GM21825 (cell line): ENCODE measurements around the gene FAM83C.

Experiments
- ATAC-seq: cut with Tn5 transposase; IDR thresholded peaks from one replicate; pipeline ENCODE4 v1.9.1; 2021; ENCODE audit warnings: mild to moderate bottlenecking, moderate library complexity; ENCODE audit not compliant: unreplicated experiment

Gene FAM83C

DNA sequence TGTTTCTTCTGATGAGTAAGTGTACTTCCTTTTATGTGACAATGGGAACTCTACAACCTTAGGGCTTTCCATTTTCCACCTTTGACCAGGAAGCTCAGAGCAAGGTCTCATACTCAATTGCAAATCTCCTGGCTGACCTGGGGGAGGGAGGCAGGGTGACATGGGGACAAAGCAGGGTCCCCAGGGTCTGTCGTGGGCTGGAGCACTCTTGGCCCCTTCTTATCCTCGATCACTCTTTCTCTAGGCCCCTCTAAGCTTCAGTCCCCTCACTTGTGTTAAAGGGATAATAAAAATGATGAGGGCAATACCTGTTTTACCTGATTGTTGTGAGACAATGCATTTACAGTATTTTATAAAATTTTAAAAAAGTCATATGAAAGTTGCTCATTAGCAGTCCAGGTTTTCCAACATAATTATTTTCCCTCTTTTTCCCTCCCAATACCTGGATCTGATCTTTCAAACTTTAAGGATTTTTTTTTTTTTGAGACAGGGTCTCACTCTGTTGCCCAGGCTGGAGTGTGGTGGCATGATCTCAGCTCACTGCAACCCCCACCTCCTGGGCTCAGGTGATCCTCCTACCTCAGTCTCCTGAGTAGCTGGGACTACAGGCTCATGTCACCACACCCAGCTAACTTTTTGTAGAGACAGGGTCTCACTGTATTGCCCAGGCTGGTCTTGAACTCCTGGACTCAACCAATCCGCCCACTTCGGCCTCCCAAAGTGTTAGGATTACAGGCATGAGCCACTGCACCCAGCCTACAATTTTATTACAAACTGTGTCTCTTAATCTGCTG, 8.4 kb upstream of the FAM83C start:
- ATAC-seq, result no peak

DNA sequence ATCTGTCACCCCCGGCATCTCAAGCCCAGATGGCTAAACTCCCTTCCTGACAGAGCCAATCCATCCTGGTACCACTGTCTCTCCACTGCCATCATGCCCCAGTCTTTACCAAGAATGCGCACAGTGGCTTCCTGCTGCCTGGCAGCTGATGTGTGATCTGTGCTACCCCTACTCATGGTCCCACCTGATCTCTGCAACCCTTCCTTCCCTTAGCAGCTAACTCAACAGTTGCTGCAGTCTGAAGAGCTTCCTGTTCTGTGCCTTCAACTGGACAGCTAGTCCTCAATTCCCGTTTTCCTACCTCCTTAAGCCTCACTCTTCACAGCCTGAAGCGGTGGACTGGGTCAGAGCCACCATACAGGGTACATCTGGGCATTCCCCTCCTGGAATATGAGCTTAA, 7.6 kb upstream of the FAM83C start:
- ATAC-seq, result no peak

DNA sequence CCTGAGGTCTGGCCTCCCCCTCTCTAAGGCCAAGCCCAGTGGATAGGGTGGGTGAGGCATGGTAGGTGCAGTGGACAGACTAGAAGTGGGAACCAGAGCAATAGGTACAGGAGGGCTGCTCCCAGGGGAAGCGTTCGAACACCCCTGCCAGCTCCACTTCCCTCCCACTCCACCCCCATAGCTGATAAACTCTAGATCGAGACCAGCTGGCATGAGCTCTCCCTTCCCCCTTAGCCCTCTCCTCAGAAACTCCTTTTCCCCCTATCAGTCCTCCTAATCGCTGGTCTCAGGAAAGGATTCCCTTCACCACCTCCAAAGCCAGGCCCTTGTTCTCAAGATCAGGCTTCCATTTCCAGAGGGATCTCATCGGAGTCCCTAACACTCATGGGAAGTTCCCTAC, 6.0 kb upstream of the FAM83C start:
- no peak for ATAC-seq

DNA sequence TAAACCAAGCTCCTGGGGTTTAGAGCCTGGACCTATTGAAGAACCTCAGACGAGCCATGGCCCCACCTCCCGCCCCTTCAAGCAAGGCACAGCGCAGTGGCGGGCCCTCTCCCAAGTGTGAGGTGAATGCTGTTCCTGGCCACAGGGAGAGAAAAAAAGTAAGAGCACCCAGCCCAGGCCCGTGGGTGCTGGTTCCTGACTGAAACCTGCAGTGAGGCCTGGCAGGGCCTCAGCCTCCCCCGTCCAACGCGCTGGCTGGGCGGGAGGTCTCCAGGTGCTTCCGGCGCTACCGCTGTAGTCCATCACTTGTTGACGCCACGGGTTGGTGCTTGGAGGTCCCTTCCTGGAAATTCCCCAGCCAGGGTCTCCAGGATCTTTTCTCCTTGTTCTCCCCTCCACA, 5.5 kb upstream of the FAM83C start:
- ATAC-seq, result no peak

GRCh38 chr20:35297155-35297554, 4.9 kb upstream of the FAM83C start:
- no peak for ATAC-seq

DNA sequence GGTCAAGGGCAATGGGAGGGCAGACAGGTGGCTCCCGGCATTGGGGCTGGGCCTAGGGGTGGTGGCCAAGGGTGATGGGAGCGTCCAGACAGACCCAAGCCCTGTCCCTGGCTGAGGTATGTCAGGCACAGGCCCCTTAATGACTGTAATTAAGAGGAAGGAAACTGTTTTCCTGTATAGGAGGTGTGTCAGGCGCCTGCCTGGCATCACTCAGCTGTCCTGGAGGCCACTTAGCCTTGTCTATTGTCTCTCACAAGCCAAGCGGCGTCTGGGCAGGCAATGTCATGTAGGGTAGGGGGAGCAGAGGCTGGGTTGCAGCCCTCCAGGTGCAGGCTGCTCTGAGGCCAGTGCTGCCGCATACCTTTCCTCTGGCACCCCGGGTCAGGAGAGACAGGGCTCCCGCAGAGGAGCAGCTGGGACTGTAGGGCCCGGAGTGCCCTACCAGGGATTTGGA, 3.9 kb upstream of the FAM83C start:
- ATAC-seq, result no peak

GRCh38 chr20:35295674-35296073, 3.4 kb upstream of the FAM83C start:
- no peak for ATAC-seq

DNA sequence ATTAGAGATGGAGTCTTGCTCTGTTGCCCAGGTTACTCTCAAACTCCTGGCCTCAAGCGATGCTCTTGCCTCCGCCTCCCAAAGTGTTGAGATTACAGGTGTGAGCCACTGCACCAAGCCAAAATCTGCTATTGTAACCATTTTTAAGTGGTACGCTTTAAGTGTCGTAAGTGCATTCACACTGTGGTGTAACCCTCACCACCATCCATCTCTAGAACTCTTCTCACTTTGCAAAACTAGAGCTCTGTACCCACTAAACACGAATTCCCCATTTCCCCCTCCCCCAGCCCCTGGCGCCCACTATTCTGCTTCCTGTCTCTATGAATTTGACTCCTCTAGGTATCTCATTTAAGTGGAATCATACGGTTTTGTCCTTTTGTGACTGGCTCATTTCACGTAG, 2.8 kb upstream of the FAM83C start:
- ATAC-seq, result no peak

GRCh38 chr20:35294293-35294685, 2.1 kb upstream of the FAM83C start:
- ATAC-seq, result no peak

GRCh38 chr20:35293303-35294292, 1.4 kb upstream of the FAM83C start:
- no peak for ATAC-seq

- ATAC-seq, result no peak
These were observed 470 bp upstream of the FAM83C start for GRCh38 chr20:35292504-35293285.

DNA sequence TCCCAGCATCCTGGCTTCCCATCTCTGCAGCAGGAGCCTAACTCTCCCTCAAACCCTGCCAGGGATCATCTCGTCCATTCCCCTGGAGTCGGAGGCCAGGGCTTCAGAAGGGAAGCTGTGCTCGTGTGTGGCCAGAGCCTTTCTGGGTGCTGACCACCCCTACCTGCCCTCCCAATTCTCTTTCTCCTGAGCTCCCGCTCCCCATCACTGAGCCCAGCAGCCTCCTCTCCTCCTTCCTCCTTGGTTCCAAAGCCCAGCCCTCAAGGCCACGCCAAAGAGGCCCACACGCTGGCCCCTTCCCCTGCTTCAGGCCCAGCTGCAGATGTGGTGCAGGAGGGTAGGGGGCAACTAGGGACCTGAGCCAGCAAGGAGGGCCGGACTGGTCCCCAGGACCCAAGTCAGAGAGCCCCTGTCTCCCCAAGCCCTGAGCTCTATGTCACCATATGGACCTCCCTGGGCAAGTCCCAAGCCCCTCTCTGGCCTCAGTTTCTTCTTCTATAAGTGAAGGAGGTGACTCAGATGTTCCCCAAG, 1.3 kb downstream of the FAM83C start:
- ATAC-seq, result no peak

GRCh38 chr20:35290186-35290886, 1.9 kb downstream of the FAM83C start:
- ATAC-seq, result no peak

DNA sequence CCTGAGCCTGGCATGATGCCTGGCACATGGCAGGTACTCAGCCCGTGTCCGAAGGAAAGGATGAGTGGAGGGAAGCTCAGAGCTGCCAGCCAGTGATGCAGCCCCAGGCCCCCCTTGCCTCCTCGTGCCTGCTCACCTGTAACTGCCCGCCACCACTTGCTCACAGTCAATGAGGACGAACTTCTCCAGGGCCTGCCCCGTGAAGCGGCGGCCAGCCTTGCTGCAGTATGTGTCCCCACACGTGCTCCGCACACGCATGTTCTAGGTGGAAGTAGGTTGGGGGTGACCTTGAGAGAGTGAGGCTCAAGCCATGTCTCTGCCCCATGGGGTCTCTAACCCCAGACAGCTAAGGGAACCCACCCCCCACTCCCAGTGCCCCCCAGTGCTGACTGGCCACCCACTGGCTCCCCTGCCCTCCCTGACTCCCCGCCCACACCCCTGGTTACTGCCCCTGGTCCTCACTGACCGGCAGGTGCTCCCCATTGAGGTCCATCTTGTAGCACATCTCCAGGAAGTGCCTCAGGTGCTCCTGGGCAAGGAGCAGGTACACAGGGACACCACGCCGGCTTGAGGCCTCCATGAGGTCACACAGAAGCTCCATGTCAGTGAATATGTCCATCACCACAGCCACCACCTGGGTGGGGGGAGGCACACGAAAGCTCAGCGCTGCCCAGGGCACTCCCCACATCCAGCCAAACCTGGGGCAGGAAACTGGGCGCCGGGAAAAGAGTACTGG, 3.7 kb downstream of the FAM83C start:
- no peak for ATAC-seq

DNA sequence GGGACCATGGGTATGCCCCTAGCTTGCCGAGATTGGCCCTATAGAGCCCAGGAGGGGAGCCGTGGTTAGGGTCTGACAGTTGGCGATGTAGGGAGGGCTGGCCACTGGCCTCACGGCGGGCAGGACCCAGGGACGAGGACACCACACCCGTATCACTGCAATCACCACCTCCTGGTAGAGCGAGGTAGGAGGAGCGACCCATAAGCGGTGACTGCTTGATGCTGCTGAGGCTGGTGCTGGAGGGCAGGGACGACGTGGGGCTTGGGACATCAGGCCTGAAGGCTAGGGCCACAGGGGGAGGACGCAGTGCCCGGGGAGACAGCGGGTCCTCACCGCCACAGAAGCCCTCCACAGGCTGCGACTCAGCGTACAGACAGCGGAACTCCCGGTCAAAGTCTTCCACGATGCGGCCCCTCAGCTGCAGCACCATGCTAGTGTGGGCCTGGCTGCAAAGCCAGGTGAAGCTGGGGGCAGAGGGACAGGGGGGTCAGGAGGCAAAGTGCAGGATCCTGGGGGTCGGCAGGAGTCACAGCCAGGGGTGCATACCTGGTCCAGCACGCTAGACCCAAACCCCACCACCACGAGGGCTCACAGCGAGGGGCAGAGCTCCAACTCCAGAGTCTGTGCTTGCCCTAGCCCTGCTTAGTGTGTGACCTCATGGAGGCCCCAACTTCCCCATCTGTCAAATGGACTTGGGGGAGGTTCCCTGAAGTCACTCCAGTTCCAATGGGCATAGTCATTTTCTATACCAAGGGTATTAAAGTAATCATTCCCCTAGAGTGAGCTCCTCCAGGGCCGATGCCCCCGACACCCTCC, 4.5 kb downstream of the FAM83C start:
- no peak for ATAC-seq

- no peak for ATAC-seq
These were observed 5.2 kb downstream of the FAM83C start for GRCh38 chr20:35286899-35287508.

DNA sequence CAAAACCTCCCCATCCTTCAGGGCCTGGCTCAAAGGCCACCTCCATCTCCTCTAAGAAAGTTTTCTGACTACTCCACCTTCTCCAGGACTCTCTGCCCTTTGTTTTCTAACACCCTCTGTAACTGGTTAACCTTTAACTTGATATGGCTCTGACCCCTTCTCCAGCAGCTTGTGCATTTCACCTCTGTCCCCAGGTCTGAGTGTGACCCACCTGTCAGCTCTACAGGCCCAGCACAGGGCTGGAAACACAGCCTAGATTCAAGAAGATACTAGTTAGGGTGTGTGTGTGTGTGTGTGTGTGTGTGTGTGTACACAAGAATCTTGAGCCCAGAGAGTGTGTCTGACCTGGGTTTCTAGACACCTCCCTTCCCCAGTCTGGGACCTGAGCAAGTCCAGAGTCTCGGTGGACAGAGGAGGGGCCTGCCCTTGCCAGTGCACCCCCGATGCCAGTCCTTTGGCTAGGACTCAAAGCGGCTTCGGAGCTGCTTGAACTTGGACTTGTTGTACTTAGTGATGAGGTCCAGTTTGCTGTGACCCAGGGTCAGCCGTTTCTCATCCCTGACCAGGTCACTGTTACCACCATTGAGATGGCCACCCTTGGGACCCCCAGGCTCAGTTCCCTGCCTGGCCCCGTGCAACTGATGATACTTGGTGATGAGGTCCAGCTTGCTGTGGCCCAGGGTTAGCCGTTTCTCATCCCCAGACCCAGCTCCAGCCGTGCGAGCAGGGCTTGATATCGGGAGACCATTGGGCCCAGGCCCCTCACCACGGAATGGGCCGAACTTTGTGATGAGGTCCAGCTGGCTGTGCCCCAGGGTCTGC, 5.9 kb downstream of the FAM83C start:
- ATAC-seq, result no peak

DNA sequence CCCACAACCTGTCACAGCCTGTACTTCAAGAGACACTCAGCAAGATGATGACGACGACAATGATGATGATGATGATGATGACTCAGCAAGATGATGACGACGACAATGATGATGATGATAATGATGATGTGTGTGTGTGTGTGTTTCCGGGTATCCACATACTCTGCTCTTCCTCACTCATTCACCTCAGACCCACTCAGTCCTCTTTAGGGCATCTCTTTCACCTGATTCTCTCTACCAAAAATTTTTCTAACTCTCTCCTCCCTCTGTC, 6.5 kb downstream of the FAM83C start:
- ATAC-seq, result no peak
